Immature natural killer cell (primary cell): ENCODE data around the gene SGCE. TPM values are rescaled to one million over a fixed set of nuclear protein-coding genes. Genes with fewer than 3 reads are reported as not detected.
A peak's percentile ranks its signal among the peaks of the same experiment; 100 is the strongest.

ENCODE experiments used
- DNase-seq, 3 donors: peaks; one replicate each; pipeline ENCODE4 v3.0.0; 2022; ENCODE audit warnings: mixed read lengths in 1 of 3
- H3K27ac Mint-ChIP-seq, 6 donors: one replicate each; pipeline ENCODE4 v1.8.0; 2020; ENCODE audit warnings: mixed read lengths in 6 of 6, mild to moderate bottlenecking in 5 of 6, inconsistent platforms in 4 of 6, moderate library complexity in 3 of 6
- H3K27me3 Mint-ChIP-seq, 3 donors: one replicate each; pipeline ENCODE4 v1.8.0; 2020 to 2021; ENCODE audit warnings: low read depth in 3 of 3, mild to moderate bottlenecking in 3 of 3, mixed read lengths in 3 of 3, moderate library complexity in 3 of 3, inconsistent platforms in 1 of 3
- H3K36me3 Mint-ChIP-seq, 3 donors: one replicate each; pipeline ENCODE4 v1.8.0; 2020; ENCODE audit warnings: mixed read lengths in 3 of 3, inconsistent platforms in 2 of 3, mild to moderate bottlenecking in 2 of 3
- H3K4me1 Mint-ChIP-seq, 2 donors: one replicate each; pipeline ENCODE4 v1.8.0; 2020; ENCODE audit warnings: inconsistent platforms in 2 of 2, mild to moderate bottlenecking in 2 of 2, mixed read lengths in 2 of 2, moderate library complexity in 1 of 2
- H3K4me3 Mint-ChIP-seq, 5 donors: one replicate each; pipeline ENCODE4 v1.8.0; 2020; ENCODE audit warnings: mild to moderate bottlenecking in 5 of 5, mixed read lengths in 5 of 5, inconsistent platforms in 3 of 5, moderate library complexity in 3 of 5
- H3K9me3 Mint-ChIP-seq, 6 donors: one replicate each; pipeline ENCODE4 v1.8.0; 2020; ENCODE audit warnings: mild to moderate bottlenecking in 6 of 6, mixed read lengths in 6 of 6, inconsistent platforms in 4 of 6, moderate library complexity in 3 of 6
- polyA plus RNA-seq, 3 donors: library from polyadenylated mRNA; unstranded; fragments of 300-500 nt; fragmentation: Illumina TruSeq; gene quantifications; one replicate each; pipeline ENCODE4 v1.2.3, GENCODE V29; 2021

SGCE gene
- polyA plus RNA-seq, 3 donors from 2014 or later: 0.78 to 2.6 (median 2.0) TPM

GRCh38 chr7:94561841-94562514 is 94.0 kb downstream of the SGCE start:
- H3K4me3 Mint-ChIP-seq: no peak overlapping the region
- peaks cover 5 to 19% (median 16%) of the 10 kb centered on the region in 3 donors for H3K36me3 Mint-ChIP-seq
- H3K4me1 Mint-ChIP-seq: no peaks in the 10 kb centered on the region
- no peak for DNase-seq
- H3K27me3 Mint-ChIP-seq: peaks cover 0 to 2% (median 0%) of the 10 kb centered on the region in 3 donors
- no peaks in the 10 kb centered on the region for H3K9me3 Mint-ChIP-seq
- H3K27ac Mint-ChIP-seq: no peak overlapping the region

DNA sequence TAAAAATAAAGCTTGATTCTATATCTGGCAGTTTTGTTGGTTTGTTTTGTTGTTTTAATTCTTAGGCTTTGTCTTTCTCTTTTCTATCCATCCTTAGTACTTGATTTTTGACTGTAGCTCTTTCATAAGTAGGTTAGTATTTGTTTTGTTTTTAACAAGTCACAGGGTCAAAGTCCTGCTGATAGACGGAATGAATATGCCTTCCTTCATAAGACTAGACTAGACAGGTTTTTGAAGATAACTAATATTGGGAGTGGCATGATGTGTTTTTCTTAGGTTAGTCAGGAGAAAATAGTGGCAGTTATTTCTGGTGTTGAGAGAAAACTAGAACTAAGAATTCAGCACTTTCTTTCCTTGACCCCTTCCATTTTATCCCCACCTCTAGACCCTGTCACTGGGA is 96.0 kb downstream of the SGCE start:
- DNase-seq: no peak
- H3K27ac Mint-ChIP-seq: no peak overlapping the region
- H3K4me1 Mint-ChIP-seq: no peaks in the 10 kb centered on the region
- peaks cover 10 to 24% (median 23%) of the 10 kb centered on the region in 3 donors for H3K36me3 Mint-ChIP-seq
- no peak overlapping the region for H3K4me3 Mint-ChIP-seq
- no peaks in the 10 kb centered on the region for H3K9me3 Mint-ChIP-seq
- H3K27me3 Mint-ChIP-seq: no peaks in the 10 kb centered on the region

DNA sequence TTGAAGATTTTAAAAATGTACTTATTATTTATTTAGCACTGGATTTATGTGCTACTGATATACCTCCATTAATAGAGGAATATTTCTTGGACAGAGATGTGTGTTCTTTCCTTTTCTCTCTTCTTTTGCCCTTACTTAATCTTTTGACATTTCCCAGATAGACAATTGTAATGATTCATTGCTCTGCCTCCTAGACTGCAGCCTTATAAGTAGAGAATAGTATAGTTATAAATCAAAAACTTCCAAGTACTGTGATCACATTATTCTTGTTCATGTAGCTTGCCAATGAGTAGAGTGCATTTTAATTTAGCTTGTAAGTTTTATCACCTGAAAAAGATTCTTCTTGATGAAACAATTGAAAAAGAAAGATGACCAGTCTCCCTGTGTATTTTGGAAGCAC is 98.7 kb downstream of the SGCE start:
- no peak overlapping the region for H3K4me3 Mint-ChIP-seq
- H3K36me3 Mint-ChIP-seq: peaks cover 18 to 27% (median 26%) of the 10 kb centered on the region in 3 donors
- H3K4me1 Mint-ChIP-seq: no peaks in the 10 kb centered on the region
- no peaks in the 10 kb centered on the region for H3K9me3 Mint-ChIP-seq
- no peak for DNase-seq
- H3K27ac Mint-ChIP-seq: no peak overlapping the region
- peaks cover 0 to 3% (median 0%) of the 10 kb centered on the region in 3 donors for H3K27me3 Mint-ChIP-seq

DNA sequence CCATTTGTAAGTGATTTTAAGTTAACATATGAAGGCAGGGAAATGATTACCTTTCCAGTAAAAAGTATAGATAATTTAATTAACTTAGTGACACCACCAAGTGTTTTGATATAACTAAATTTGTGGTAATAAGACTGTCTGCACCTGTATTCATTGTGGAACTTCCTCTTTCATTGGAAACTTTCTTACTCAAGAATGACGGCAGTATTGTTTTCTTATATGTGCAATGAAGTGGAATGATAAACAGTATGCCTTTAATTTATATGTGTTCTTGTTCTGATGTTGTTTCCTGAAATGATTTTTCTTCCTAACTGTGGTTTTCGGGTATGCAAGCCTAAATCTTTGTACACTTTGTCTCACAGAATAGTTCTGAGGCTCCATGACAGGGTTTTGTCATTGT is 99.9 kb downstream of the SGCE start:
- DNase-seq: no peak
- Mint-ChIP-seq H3K4me3 (no peak overlapping the region), H3K27me3 (peaks cover 0 to 3% (median 0%) of the 10 kb centered on the region in 3 donors), H3K4me1 (no peaks in the 10 kb centered on the region), H3K36me3 (peaks cover 18 to 30% (median 27%) of the 10 kb centered on the region in 3 donors), H3K9me3 (no peaks in the 10 kb centered on the region), H3K27ac (peak overlapping the region in 1 of 6 donors; percentile 9)

- DNase-seq: no peak
- H3K9me3 Mint-ChIP-seq: no peaks in the 10 kb centered on the region
- H3K27me3 Mint-ChIP-seq: peaks cover 0 to 2% (median 0%) of the 10 kb centered on the region in 3 donors
- H3K27ac Mint-ChIP-seq: no peak overlapping the region
- H3K4me3 Mint-ChIP-seq: no peak overlapping the region
- H3K36me3 Mint-ChIP-seq: peaks cover 4 to 31% (median 9%) of the 10 kb centered on the region in 3 donors
- no peaks in the 10 kb centered on the region for H3K4me1 Mint-ChIP-seq
Observed at GRCh38 chr7:94547126-94547525, 108.8 kb downstream of the SGCE start.

- H3K9me3 Mint-ChIP-seq: no peaks in the 10 kb centered on the region
- DNase-seq: no peak
- H3K4me3 Mint-ChIP-seq: no peak overlapping the region
- peaks cover 11 to 35% (median 19%) of the 10 kb centered on the region in 3 donors for H3K36me3 Mint-ChIP-seq
- H3K4me1 Mint-ChIP-seq: no peaks in the 10 kb centered on the region
- no peak overlapping the region for H3K27ac Mint-ChIP-seq
- no peaks in the 10 kb centered on the region for H3K27me3 Mint-ChIP-seq
Observed at GRCh38 chr7:94540428-94540827, 115.5 kb downstream of the SGCE start.

Other genes with a start within 250 kb of the SGCE start
- gene CASD1, start 146.3 kb downstream of the SGCE start, polyA plus RNA-seq: 10 to 100 TPM; 16.1 to 26.7 (median 16.2) TPM